Calu3 (cell line): Measurements from ENCODE around the gene LHPP. TPM values are rescaled to one million over a fixed set of nuclear protein-coding genes. Genes with fewer than 3 reads are reported as not detected.

Experiments used
- BruUV-seq: library from RNA; stranded (reverse); fragments of 400-500 nt; replicated peaks from 2 replicates; lab custom pipeline; 2021; lab: Mats Ljungman, UMichigan
- CTCF ChIA-PET: fragments of 300-600 bp; sonication (Branson Sonifier 250); formaldehyde crosslinking; loops from one replicate; lab custom pipeline; 2022; ENCODE audit warnings: antibody characterized with exemption; lab: Charles Lee
- DNase-seq: peaks from one replicate; pipeline ENCODE4 v3.0.0; 2022
- H3K27ac Mint-ChIP-seq: one replicate; pipeline ENCODE4 v1.8.0; 2022; ENCODE audit warnings: mixed read lengths; ENCODE audit not compliant: unreplicated experiment
- H3K27me3 Mint-ChIP-seq: one replicate; pipeline ENCODE4 v1.8.0; 2022; ENCODE audit warnings: mixed read lengths; ENCODE audit not compliant: unreplicated experiment
- H3K36me3 Mint-ChIP-seq: one replicate; pipeline ENCODE4 v1.8.0; 2022; ENCODE audit warnings: mild to moderate bottlenecking, moderate library complexity, mixed read lengths; ENCODE audit not compliant: insufficient read depth, unreplicated experiment
- H3K4me1 Mint-ChIP-seq: one replicate; pipeline ENCODE4 v1.8.0; 2022; ENCODE audit warnings: mild to moderate bottlenecking, low read depth, mixed read lengths; ENCODE audit not compliant: unreplicated experiment
- H3K4me3 Mint-ChIP-seq: one replicate; pipeline ENCODE4 v1.8.0; 2022; ENCODE audit warnings: mild to moderate bottlenecking, low read depth, moderate library complexity, mixed read lengths; ENCODE audit not compliant: unreplicated experiment
- H3K9me3 Mint-ChIP-seq: one replicate; pipeline ENCODE4 v1.8.0; 2022; ENCODE audit warnings: low read depth, mixed read lengths; ENCODE audit not compliant: unreplicated experiment
- CTCF ChIP-seq: fragments of 200-600 bp; IDR thresholded peaks from one replicate; pipeline ENCODE4 v1.8.0; 2022; ENCODE audit warnings: antibody characterized with exemption; ENCODE audit not compliant: unreplicated experiment
- intact Hi-C: fragments of 100-400 bp; cut with micrococcal nuclease; formaldehyde crosslinking; loops from one replicate; pipeline ENCODE4 v1.10.0; 2022; ENCODE audit not compliant: unreplicated experiment
- total RNA-seq: library from RNA; stranded (reverse); gene quantifications from 2 replicates; pipeline ENCODE4 v1.2.3, GENCODE V29; 2022

Gene LHPP
- total RNA-seq, 1 experiment from 2014 or later = 12.0 TPM

GRCh38 chr10:124653811-124654651 lies 192.4 kb downstream of the LHPP start:
- Mint-ChIP-seq H3K36me3 (no peaks in the 10 kb centered on the region), H3K9me3 (no peaks in the 10 kb centered on the region), H3K4me1 (no peaks in the 10 kb centered on the region), H3K27me3 (no peaks in the 10 kb centered on the region), H3K27ac (no peak overlapping the region), H3K4me3 (no peak overlapping the region)
- no peak for TF ChIP-seq CTCF
- intact Hi-C loops = no loop called here
- BruUV-seq = no TSS peak
- DNase-seq = no peak
- CTCF ChIA-PET = no interaction called here

GRCh38 chr10:124654686-124655085 lies 193.1 kb downstream of the LHPP start:
- BruUV-seq = no TSS peak
- Mint-ChIP-seq H3K4me3 (no peak overlapping the region), H3K4me1 (no peaks in the 10 kb centered on the region), H3K27me3 (no peaks in the 10 kb centered on the region), H3K9me3 (no peaks in the 10 kb centered on the region), H3K36me3 (no peaks in the 10 kb centered on the region), H3K27ac (no peak overlapping the region)
- TF ChIP-seq CTCF = no peak
- DNase-seq = no peak
- CTCF ChIA-PET = no interaction called here
- intact Hi-C loops = no loop called here

- no peak for TF ChIP-seq CTCF
- H3K36me3 Mint-ChIP-seq = no peaks in the 10 kb centered on the region
- intact Hi-C loops = no loop called here
- H3K9me3 Mint-ChIP-seq = no peaks in the 10 kb centered on the region
- no peak overlapping the region for H3K27ac Mint-ChIP-seq
- BruUV-seq = no TSS peak
- CTCF ChIA-PET = no interaction called here
- no peaks in the 10 kb centered on the region for H3K27me3 Mint-ChIP-seq
- no peaks in the 10 kb centered on the region for H3K4me1 Mint-ChIP-seq
- no peak for DNase-seq
- no peak overlapping the region for H3K4me3 Mint-ChIP-seq
Measured at GRCh38 chr10:124655191-124656112, 193.8 kb downstream of the LHPP start.

GRCh38 chr10:124656113-124656490 lies 194.5 kb downstream of the LHPP start:
- no peaks in the 10 kb centered on the region for H3K27me3 Mint-ChIP-seq
- intact Hi-C loops = no loop called here
- no peak overlapping the region for H3K4me3 Mint-ChIP-seq
- CTCF ChIA-PET = no interaction called here
- H3K9me3 Mint-ChIP-seq = no peaks in the 10 kb centered on the region
- no TSS peak for BruUV-seq
- H3K36me3 Mint-ChIP-seq = no peaks in the 10 kb centered on the region
- H3K4me1 Mint-ChIP-seq = no peaks in the 10 kb centered on the region
- TF ChIP-seq CTCF = no peak
- DNase-seq = no peak
- H3K27ac Mint-ChIP-seq = no peak overlapping the region
